ENCODE results near the gene SAXO1.

DNA sequence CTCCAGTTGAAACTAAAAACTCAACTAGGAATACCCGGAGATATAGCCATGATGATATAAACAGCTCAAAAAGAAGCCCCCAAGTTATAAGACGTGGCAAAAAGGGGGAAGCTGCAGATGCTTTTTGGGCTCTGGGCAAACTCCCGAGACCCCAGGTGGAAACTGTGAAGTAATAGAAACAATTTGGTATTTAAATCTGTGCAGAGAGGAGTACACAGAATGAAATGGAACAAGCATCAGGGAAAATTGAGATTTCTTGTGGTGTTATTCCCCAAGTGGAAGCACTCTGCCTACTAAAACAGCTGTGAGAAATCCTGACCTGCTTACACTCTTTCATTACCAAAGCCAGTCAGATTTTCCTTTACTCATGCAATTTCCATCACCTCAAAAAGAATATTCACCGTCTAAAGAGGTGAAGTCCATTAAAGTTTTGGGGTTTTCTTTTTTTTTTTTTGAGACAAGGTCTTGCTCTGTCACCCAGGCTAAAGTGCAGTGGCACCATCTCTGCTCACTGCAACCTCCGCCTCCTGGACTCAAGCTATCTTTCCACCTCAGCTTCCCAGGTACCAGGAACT lies 23.5 kb downstream of the SAXO1 start:
- TF ChIP-seq, protein P1, sequence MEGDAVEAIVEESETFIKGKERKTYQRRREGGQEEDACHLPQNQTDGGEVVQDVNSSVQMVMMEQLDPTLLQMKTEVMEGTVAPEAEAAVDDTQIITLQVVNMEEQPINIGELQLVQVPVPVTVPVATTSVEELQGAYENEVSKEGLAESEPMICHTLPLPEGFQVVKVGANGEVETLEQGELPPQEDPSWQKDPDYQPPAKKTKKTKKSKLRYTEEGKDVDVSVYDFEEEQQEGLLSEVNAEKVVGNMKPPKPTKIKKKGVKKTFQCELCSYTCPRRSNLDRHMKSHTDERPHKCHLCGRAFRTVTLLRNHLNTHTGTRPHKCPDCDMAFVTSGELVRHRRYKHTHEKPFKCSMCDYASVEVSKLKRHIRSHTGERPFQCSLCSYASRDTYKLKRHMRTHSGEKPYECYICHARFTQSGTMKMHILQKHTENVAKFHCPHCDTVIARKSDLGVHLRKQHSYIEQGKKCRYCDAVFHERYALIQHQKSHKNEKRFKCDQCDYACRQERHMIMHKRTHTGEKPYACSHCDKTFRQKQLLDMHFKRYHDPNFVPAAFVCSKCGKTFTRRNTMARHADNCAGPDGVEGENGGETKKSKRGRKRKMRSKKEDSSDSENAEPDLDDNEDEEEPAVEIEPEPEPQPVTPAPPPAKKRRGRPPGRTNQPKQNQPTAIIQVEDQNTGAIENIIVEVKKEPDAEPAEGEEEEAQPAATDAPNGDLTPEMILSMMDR (IDR thresholded peaks at IDR 0.05), result no peak
- TF ChIP-seq POLR2A (IDR thresholded peaks at IDR 0.05), result no peak

Measured in adrenal gland (tissue), 5 donors.